ENCODE data around the gene TET2. TPM values are rescaled to one million over a fixed set of nuclear protein-coding genes. Genes with fewer than 3 reads are reported as not detected.
A peak's percentile ranks its signal among the peaks of the same experiment; 100 is the strongest.

TET2 gene
- total RNA-seq, 6 experiments from 2014 or later = 5.8 to 8.8 (median 7.0) TPM

DNA sequence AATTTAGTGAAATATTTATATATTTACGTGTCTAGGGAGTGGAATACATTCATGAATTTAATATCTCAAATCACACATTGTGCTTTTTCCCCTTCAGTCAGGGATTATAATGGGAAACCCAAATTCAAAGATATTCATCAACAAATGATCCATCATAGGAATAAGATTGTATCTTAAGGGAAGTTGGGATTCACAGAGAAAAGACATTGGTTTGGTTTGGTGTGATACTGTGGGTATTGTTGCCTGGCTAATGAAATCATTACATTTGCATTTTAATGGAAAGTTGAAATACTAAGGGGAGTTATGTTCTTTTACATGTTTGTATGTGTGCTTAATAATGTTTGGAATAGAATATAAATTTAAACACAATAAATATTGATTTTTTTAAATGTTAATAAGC lies 1.7 kb downstream of the TET2 start:
- DNase-seq (no peak), ATAC-seq (no peak)
- Histone ChIP-seq H3K9me3 (no peaks in the 10 kb centered on the region), H3K4me1 (peaks cover 0 to 28% (median 7%) of the 10 kb centered on the region in 4 donors), H3K27me3 (no peaks in the 10 kb centered on the region), H3K36me3 (no peaks in the 10 kb centered on the region), H3K4me3 (peak overlapping the region; percentile 67 to 76 (median 69)), H3K27ac (no peak overlapping the region)
- intact Hi-C loops (cut with DNase I) = loop anchor here in 1 of 2 donors (5.0 kb wide), 1 partner anchor 324 kb away; the partner anchor contains the start of gene PPA2
- TF ChIP-seq POLR2A (IDR thresholded peaks at IDR 0.05) (no peak), CTCF (IDR thresholded peaks at IDR 0.05) (no peak)
- 13% methylated on average over 1 of the region's 1 CpG for WGBS (ENCODE audit: insufficient coverage, low coverage, low lambda C conversion rate, missing lambda C conversion rate)

- Histone ChIP-seq H3K4me1 (peaks cover 0 to 28% (median 7%) of the 10 kb centered on the region in 4 donors), H3K4me3 (no peak overlapping the region), H3K36me3 (no peaks in the 10 kb centered on the region), H3K27me3 (no peaks in the 10 kb centered on the region), H3K9me3 (no peaks in the 10 kb centered on the region), H3K27ac (no peak overlapping the region)
- DNase-seq (no peak), ATAC-seq (no peak)
- TF ChIP-seq CTCF (IDR thresholded peaks at IDR 0.05) (no peak), POLR2A (IDR thresholded peaks at IDR 0.05) (no peak)
- intact Hi-C loops (cut with DNase I) = loop anchor here in 1 of 2 donors (5.0 kb wide), 1 partner anchor 324 kb away; the partner anchor contains the start of gene PPA2
- 17% methylated on average over 5 of the region's 5 CpGs for WGBS (ENCODE audit: insufficient coverage, low coverage, low lambda C conversion rate, missing lambda C conversion rate)
These were observed 2.1 kb downstream of the TET2 start for GRCh38 chr4:105148776-105149175.

DNA sequence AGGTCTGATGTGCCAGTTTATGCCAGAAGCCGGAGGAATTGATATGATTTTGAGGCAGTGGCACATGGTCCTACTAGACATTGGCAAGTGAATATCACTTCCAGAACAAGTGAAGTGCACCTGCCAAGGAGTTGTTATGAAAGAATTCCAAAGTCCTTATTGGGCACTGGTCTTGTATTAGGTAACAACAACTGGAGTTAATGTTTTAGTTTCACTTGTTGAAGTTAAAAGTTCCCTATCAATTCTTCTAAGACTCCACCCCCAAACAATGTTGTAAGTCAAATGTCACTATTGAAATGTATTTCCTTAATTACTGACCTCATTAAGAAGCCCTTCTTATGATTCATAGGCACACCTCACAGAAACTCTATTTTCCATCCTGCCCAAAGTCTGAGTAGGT lies 3.1 kb downstream of the TET2 start:
- Histone ChIP-seq H3K27me3 (no peaks in the 10 kb centered on the region), H3K27ac (peak overlapping the region in 1 of 3 donors; percentile 25), H3K4me1 (peaks cover 0 to 28% (median 7%) of the 10 kb centered on the region in 4 donors), H3K4me3 (no peak overlapping the region), H3K36me3 (no peaks in the 10 kb centered on the region), H3K9me3 (no peaks in the 10 kb centered on the region)
- no peak for TF ChIP-seq CTCF (IDR thresholded peaks at IDR 0.05)
- no peak for TF ChIP-seq POLR2A (IDR thresholded peaks at IDR 0.05)
- WGBS (ENCODE audit: insufficient coverage, low coverage, low lambda C conversion rate, missing lambda C conversion rate) = 33% methylated on average over 1 of the region's 1 CpG
- intact Hi-C loops (cut with DNase I) = loop anchor here in 1 of 2 donors (5.0 kb wide), 1 partner anchor 323 kb away; the partner anchor contains the start of gene PPA2
- DNase-seq = no peak
- peak; percentile 27 to 65 (median 32) for ATAC-seq

GRCh38 chr4:105150503-105150902 lies 3.8 kb downstream of the TET2 start:
- Histone ChIP-seq H3K27me3 (no peaks in the 10 kb centered on the region), H3K36me3 (no peaks in the 10 kb centered on the region), H3K9me3 (no peaks in the 10 kb centered on the region), H3K4me1 (peaks cover 0 to 28% (median 7%) of the 10 kb centered on the region in 4 donors), H3K27ac (no peak overlapping the region), H3K4me3 (no peak overlapping the region)
- DNase-seq (no peak), ATAC-seq (no peak)
- TF ChIP-seq POLR2A (IDR thresholded peaks at IDR 0.05) = no peak
- TF ChIP-seq CTCF (IDR thresholded peaks at IDR 0.05) = no peak
- intact Hi-C loops (cut with DNase I) = no loop called here

DNA sequence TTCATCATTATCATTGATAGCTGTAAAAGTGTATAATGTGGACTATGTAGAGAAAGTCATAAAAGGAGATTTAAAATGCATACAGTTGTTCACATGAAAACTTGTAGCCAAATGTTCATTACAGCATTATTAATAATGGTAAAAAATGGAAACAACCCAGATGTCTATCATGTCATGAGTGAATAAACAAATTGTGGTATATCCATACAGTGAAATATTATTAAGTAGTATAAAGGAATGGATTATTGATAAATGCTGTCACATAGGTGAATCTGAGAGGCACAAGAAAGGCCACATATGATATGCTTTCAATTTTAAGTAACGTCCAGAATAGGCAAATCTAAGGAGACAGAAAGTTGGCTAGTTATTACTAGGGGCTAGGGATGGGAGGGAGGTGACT lies 7.1 kb downstream of the TET2 start:
- Histone ChIP-seq H3K4me3 (no peak overlapping the region), H3K27ac (no peak overlapping the region), H3K4me1 (peaks cover 0 to 25% (median 10%) of the 10 kb centered on the region in 4 donors), H3K27me3 (no peaks in the 10 kb centered on the region), H3K9me3 (no peaks in the 10 kb centered on the region), H3K36me3 (no peaks in the 10 kb centered on the region)
- no peak for DNase-seq
- TF ChIP-seq POLR2A (IDR thresholded peaks at IDR 0.05) = no peak
- TF ChIP-seq CTCF (IDR thresholded peaks at IDR 0.05) = no peak
- intact Hi-C loops (cut with DNase I) = no loop called here
- 75% methylated on average over 1 of the region's 1 CpG for WGBS (ENCODE audit: insufficient coverage, low coverage, low lambda C conversion rate, missing lambda C conversion rate)
- no peak for ATAC-seq

Measured in right lobe of liver (tissue), 6 donors.